NCI-H2029 treated with DMSO at 0.1 percent for 48 hours (cell line): ENCODE results near the gene HS3ST3B1.

Experiments used
- DNase-seq: peaks from one replicate; lab custom pipeline; 2025; lab: John Stamatoyannopoulos, UW

Gene HS3ST3B1

DNA sequence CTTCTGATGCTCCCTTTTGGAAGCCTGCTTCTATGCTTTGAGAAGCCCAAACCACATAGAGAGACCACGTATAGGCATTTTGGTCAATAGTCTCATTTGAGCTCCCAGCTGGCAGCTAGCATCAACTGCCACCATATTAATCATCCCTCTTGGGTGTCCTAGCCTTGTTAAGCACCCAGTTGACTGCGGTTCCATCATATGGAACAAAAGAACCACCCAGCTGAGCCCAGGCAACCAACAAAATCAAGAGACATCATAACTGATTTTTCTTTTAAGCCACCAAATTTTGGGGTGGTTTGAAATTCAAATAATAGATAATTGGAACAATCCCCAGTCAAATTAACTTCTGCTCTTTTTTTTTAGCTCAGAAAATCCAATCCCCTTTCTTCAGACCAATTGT, 53.9 kb downstream of the HS3ST3B1 start:
- no peak for DNase-seq

DNA sequence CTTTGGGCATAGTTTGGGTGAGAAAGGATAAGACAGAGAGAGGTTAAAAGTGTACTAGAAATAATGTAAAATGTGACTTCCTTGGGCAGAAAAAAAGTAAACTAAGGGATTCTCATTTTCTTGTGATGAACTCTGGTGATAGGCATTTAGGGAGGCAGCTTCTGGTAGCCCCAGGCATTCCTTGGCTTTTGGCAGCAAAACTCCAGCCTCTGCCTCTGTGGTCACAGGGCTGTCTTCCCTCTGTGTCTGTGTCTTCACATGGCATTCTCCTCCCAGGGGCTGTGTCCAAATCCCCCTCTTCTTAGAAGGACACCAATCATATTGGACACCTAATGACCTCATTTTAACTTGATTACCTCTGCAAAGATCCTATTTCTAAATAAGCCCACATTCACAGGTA, 54.7 kb downstream of the HS3ST3B1 start:
- no peak for DNase-seq

DNA sequence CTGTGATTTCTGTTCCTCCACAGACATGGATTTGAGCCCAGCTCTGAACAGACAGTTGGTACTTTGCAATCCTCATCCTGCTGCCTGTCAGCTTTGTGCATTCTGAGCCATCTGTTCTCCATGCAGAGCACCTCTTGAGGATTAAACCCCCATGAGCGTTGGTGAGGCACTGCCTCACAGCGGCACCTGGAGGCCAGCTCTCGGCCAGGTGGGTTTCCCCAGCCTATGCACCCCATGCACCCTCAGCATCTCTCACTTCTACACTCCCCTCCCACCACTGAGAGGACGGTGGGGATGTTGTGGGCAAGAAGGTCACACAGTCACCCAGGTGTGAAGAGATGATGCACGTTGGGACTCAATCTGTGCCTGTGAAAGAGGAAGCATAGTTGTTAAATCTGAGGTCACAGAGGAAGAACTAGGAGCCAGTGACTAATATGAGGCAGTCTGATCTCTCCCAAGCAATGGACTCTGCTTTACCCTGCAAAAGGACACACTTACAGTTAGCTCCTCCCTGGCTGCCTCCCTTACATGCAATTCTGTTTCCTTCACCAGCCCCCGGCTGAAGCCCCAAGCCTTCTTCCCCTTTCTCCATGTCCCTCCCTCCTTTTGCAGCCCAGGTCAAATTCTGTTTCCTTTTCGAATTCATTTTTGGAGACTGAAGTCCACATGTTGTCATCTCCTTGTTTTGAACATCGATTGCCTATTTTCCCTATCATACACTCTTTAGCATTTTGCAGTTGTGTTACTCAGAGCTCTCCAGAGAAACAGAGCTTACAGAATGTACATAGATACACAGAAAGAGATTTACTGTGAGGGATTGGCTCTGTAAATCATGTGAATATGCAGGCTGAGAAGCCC, 58.5 kb downstream of the HS3ST3B1 start:
- DNase-seq: no peak

DNA sequence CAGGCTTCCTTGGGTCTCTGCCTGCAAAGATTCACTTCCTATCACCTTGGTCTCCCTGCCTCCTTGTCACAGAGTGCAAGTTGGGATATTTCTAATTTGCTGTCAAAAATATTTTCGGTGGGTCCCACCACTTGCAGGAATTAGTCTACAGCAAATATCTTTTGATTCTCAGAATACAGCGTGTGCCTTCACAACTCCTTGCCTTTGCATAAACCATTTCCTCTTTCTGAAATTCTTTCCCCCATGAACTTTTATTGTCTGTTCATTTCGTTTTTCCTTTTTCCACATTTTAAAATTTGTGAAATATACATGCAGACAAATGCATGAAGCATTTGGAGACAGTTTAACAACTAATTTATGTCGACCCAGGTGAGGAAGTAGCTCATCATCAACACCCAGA, 60.0 kb downstream of the HS3ST3B1 start:
- DNase-seq: no peak

DNA sequence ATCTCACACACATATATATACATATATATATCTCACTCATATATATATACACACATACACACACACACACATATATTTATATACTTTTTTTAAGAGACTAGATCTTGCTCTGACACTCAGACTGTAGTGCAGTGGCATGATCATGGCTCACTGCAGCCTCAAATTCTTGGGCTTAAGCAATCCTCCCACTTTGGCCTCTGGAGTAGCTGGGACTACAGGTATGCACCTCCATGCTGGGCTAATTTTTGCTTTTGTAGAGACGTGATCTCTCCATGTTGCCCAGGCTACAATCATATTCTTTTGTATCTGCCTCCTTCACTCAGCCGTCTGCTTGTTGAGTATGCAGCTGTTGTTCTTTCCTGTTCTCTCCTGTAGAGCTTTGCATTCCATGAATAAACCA, 60.6 kb downstream of the HS3ST3B1 start:
- no peak for DNase-seq

DNA sequence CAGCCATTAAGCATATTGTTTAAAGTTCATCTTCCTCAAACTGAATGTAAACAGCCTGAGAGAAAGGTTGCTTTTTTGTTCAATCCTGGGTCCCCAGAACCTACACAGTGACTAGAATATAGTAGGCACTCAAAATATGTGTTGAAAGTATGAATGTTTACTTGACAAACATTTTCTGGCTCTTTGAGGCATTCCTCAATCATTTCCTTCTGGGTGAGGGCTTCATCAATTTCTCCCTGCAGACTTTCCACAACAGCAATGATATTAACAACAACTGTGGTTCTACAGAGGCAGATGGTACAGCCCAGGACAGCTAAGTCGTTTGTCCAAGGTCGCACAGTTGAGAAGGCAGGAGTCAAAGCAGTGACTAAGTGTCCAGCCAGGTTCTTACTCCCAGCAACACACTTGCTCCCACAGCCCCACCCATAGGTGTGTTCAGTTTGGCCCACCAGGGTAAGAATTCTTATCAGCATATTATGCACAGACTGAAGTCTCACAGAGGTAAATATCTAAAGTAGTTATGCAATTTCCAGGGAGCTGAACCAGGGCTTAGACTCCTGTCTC, 61.1 kb downstream of the HS3ST3B1 start:
- DNase-seq: no peak

DNA sequence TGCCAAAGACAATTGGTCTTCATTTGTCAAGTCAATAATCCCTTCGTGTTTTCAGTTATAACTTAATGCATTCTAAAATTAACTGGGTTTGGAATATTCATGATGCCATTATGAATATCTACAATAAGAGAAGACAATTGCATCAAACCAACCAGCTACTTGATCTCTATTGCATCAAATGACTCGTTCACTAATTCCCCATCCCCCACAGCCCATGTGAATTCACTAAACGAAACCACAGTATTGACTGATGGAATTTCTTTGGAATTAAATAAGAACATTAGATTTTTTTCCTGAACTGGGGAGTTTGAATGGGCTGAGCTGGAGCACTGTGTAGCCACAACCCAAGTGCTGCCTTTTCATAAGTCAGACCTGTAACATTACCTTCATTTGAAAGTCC, 65.3 kb downstream of the HS3ST3B1 start:
- DNase-seq: no peak

DNA sequence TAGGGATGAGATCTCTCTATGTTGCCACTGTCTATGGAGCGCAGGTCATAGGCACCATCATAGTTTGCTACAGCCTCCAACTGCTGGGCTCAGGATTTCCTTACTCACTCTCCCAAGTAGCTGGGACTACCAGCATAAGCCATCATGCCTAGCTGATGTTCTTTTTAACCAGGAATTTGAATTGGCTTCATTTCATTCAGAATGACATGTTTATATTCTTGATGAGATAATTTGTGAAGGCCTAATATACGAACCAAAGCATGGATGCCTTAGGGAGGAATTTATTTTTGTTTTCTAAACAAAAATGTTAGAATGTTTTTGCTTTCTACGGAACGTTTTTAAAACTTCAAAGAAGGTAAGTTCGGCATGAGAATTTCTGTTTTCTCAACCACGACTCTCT, 71.6 kb downstream of the HS3ST3B1 start:
- DNase-seq: no peak

DNA sequence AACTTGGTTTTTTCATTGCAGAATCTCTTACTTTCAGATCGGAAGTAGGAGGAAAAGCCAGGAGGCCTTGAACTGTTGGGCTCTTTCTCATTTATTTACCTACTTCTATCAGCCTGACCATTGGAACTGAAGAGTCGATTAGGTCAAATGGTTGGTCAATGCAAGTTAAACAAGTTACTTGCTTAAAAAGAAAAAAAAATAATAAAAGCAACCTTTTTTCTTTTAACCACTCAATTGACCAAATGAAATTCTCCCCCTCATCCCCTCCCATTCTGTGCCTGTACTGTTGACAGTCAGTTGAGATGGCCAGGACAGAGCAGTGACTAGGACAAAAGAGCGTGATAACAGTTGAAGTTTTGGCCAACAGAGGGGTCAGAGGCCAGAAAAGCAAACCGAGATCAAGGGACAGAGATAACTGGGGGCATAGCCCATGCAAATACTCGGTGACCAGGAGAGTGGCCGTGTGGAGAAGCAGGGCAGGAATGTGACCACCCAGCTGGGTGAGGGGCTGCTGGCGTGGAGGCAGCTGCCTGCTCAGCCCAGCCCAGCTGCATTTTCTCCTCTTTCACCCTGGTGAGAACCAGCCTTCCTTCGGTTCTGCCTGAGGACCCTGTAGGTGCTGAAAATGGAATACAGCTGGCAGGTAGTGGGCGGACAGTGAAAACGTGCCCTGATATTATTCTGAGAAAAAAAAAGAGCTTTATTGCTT, 72.2 kb downstream of the HS3ST3B1 start:
- DNase-seq: no peak

DNA sequence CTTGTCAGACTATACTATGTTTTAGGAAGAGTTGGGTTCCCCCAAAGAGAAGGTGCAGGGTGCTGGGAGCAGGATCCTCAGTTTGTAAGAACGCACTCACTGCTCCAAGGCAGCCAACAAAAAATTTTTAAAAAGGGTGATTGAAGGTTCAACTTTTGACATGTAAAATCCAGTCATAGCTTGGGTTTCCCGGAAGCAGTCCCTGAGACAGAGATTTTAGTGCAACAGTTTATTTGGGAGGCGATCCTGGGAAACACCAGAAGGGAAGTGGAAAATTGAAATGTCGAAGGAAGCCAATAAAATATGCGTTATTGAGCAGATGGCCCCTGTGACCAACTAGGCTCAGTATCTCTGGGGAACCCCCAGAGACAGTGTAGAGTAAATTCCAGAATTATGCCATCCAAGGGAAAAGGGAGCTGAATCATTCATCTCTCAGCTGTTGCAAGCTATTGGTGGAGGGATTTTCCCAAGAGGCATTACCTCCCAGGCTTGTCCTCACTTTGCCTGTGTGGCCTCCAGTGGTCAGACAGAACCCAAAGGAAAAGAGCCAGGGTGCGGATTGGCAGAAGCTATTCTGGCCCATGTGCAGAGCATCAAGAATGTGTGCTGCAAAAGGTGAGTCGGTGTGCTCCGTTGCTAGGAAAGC, 72.9 kb downstream of the HS3ST3B1 start:
- DNase-seq: no peak

DNA sequence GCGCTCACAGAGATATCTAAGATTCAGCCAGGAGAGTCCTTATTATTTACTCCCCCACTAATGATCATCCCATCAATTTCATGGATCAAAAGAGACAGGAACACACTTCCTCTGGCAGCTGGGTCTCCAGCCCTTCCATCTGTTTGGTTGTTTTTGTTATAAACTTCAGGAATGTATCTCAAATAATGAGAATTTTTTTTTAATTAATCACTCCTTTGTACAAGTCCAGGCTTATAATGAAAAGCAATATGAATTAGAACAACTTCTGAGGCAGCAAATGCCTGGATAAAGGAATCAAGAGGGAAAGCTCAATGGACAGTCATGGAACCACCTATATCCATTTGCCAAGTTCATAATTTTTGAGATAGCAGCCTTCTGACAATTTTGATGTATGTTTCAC, 73.4 kb downstream of the HS3ST3B1 start:
- DNase-seq: no peak

DNA sequence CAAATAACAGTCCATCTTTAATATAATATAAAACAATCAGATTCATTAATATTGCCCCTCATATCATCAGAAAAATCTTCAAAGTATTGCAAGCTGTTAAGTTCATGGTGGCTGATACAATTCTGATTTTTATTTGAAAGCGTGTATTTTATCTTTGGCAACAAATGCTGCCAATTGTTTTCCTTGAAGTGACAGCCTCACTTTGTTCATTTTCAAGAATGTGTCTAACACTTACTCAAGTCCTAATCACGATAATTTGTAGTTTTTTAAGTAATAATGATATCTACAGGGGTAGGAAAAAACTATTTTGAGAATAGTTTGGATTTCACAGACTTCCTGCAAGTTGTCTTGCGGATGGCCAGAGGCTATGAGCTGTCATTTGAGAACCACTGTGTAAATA, 75.8 kb downstream of the HS3ST3B1 start:
- no peak for DNase-seq

DNA sequence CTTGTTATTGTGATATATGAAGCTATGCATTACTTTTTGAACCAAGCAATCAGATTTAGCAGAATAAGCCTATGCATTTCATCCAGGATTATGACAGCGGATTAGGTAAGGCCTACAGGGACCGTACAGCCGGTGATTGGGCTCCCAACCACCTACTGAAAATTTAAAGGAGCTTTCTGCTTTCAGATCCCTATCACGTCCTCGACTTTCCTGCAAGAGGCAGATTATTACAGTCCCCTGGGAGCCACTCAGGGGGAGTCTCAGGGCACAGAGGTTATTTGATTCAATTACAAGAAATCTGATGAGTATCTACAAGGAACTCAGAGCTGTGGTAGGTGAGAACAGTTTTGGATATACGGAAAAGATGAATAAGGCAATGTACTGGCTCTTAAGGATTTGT, 80.7 kb downstream of the HS3ST3B1 start:
- DNase-seq: no peak

DNA sequence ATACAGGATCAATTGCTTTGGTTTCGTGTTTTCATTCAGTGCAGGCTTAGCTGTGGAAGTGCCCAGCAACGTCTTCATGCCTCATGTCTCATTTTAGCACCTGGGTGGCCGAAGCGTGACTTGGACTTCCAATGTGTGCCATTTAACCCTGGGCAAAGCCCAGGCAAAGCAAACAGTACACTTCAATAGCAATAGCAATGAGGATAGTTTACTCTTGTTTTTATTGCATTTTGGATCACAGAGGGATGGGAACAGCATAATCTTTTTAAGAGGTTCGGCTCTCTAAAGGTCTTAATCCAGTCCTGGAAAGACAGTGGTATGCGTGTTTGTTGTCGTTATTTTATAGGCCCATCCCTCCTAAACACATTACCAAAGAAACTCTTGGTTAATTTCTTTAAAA, 86.2 kb downstream of the HS3ST3B1 start:
- no peak for DNase-seq

DNA sequence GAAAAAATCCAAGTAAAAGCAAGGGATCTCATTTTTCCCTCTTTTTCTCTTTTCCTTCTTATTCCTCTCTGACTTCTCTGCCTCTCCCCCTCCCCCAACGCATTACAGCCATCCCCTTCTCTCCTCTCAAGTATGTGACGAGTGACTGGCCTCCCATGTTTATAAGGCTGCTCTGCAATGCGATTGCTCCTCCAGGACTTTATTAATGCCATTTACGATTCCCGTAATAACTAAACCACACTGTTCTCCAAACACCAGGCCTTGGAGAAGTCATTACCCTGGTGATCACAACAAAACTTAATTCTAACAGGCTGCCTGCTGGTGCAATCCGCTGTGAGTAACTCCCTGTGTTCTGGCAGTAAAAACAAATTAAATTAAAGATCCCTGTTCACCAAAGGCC, 88.8 kb downstream of the HS3ST3B1 start:
- no peak for DNase-seq

DNA sequence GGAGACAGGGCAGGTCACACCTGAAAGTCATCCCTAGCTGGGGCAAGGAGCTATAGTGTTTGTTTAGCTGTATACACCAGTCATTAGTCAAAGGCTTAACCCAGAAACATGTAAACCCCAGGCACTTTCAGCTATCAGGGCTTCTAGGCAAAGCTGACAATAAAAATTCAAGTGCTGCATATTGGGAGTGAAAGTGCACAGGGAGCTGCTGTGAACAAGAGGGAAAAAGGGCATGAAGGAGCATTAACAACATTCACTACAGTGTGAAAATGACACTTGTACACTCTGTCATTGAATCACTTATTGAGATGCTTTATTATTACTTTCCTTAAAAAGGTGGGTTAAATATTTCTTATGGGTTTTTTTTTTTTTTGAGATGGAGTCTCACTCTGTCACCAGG, 92.8 kb downstream of the HS3ST3B1 start:
- no peak for DNase-seq

DNA sequence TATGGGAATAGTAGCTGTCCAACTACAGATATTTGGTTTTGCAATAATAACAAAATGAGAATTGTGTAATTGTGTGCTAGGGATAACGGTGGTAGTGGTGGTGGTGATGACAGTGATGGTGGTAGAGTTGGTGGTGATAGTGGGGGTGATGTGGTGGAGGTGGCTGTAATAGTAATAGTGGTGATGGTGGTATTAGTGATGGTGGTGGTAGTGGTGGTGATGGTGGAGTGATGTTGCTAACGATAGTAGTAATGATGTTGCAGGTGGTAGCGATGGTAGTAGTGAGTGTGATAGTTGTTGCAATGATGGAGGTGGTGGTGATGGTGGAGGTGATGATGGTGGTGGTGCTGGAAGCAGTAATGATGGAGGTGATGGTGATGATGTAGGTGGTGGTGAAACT, 94.4 kb downstream of the HS3ST3B1 start:
- DNase-seq: no peak

DNA sequence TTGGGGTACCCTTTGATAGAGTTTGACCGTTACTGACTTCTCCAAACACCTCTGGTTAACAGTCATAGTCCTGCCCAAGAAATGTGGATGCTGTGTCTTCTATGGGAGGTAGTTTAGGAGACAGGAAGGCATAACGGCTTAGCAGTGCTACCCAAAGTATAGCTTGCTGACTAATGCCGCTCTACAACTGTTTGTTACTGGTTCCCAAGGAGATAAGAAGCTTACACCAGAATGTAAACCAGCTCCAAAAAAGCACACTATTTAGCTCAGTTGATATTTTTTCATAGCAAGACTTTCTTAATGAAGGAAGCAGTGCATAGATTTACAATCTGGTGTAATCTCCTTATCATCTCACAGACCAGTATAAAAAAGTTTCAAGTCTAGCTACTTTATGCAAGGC, 95.7 kb downstream of the HS3ST3B1 start:
- DNase-seq: no peak

DNA sequence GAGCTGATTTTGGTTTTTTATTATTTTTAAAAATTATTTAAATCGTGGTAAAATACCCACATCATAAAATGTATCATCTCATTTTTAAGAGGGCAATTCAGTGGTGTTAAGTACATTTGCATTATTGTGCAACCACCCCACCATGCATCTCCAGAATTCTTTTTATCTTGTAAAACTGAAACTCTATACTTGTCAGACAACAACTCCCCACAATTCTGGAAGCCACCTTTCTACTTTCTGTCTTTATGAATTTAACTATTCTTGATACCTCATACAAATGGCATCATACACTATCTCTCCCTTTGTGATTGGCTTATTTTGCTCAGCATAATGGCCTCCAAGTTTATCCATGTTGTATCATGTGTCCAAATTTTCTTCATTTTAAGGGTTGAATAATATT, 97.9 kb downstream of the HS3ST3B1 start:
- no peak for DNase-seq
